ENCODE results near the gene GALNT3.

- TF ChIP-seq CTCF (IDR thresholded peaks at IDR 0.05) (no peak), POLR2AphosphoS5 (IDR thresholded peaks at IDR 0.05) (no peak), POLR2A (IDR thresholded peaks at IDR 0.05) (no peak)
Measured at GRCh38 chr2:165833156-165833555, 39.1 kb upstream of the GALNT3 start.
